ENCODE data around the gene CD52.

DNA sequence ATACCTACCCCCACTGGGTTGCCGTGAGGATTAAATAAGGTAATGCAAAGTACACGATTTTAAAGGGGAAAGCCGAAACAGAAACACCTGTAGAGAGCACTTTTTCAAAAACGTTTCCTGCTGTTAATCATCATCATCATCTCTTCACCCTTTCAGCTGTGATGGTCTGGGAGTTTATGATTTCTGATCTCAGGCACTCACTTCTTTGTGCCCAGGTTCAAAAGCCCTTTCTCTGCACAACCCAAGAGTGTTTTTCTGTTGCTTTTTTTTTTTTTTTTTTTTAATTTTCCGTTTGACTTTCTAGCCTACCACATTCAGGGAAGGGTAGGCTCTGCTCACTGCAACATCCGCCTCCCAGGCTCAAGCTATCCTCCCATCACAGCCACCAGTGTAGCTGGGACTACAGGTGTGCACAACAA is 10.4 kb upstream of the CD52 start:
- TF ChIP-seq, protein P1, sequence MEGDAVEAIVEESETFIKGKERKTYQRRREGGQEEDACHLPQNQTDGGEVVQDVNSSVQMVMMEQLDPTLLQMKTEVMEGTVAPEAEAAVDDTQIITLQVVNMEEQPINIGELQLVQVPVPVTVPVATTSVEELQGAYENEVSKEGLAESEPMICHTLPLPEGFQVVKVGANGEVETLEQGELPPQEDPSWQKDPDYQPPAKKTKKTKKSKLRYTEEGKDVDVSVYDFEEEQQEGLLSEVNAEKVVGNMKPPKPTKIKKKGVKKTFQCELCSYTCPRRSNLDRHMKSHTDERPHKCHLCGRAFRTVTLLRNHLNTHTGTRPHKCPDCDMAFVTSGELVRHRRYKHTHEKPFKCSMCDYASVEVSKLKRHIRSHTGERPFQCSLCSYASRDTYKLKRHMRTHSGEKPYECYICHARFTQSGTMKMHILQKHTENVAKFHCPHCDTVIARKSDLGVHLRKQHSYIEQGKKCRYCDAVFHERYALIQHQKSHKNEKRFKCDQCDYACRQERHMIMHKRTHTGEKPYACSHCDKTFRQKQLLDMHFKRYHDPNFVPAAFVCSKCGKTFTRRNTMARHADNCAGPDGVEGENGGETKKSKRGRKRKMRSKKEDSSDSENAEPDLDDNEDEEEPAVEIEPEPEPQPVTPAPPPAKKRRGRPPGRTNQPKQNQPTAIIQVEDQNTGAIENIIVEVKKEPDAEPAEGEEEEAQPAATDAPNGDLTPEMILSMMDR (IDR thresholded peaks at IDR 0.05; ENCODE audit: insufficient read depth, low read length) = no peak
- no peak for TF ChIP-seq SPI1 (IDR thresholded peaks at IDR 0.05; ENCODE audit: borderline replicate concordance, low read depth)
- TF ChIP-seq GABPA (IDR thresholded peaks at IDR 0.05; ENCODE audit: low read depth) = no peak
- no peak for TF ChIP-seq POLR2AphosphoS5 (IDR thresholded peaks at IDR 0.05; ENCODE audit: low read depth)
